Forelimb muscle (tissue), 1 donor: ENCODE results near the gene PIGX. TPM values are rescaled to one million over a fixed set of nuclear protein-coding genes. Genes with fewer than 3 reads are reported as not detected.
A peak's percentile ranks its signal among the peaks of the same experiment; 100 is the strongest.

ENCODE experiments used
- DNase-seq: peaks from one replicate; pipeline ENCODE4 v3.0.0-alpha.2; 2013; ENCODE audit warnings: low read depth
- polyA plus RNA-seq: library from polyadenylated mRNA; unstranded; fragments of 120-200 nt; gene quantifications from one replicate; pipeline ENCODE4 v1.2.1, GENCODE V29; 2013; ENCODE audit not compliant: insufficient read length

Gene PIGX
- polyA plus RNA-seq: 16.6 TPM

DNA sequence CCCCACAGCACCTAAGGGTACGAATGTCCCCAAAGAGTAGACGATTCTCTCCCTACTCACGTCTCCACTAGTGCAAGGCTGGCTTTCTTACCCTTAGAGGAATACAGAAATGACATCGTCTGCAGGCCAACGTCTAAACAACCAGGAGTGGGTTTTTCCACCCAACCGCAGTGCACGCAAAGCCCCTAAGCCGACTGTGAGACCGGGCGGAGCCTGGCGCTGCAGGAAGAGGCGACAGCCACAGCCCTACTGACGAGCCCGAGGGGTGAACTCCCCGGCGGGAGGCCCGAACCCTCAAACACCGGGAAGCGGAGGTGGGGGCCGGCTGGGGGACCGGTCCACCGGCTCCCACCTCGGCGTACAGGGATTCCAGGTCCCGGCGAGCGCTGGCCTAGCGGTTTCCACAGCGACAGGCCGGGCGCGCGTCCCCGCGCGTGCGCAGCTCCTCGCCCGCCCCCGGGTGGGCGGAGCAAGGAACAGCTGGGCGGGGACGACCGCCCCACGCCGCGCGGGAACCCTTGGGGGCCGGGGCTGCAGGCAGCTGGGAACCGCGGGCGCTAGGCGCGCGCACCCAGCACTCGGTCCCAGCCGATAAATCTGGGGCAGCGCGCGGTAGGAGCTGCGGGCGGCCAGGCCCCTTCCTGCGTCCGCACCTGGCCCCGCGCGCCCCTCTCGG, at the start of gene PIGX, which contains the start of gene CEP19:
Gene PIGX, plus strand, starts transcription at position 540 of the 676 bp plus-strand sequence.
Gene CEP19, minus strand, starts transcription at position 413 of the 676 bp plus-strand sequence. CDS start 3,593 bp downstream, outside the sequence.
- peak; percentile 65 for DNase-seq

- DNase-seq: no peak
Measured at GRCh38 chr3:196662711-196663571, 49.2 kb upstream of the PIGX start.

GRCh38 chr3:196666001-196666867, 45.9 kb upstream of the PIGX start:
- no peak for DNase-seq

DNA sequence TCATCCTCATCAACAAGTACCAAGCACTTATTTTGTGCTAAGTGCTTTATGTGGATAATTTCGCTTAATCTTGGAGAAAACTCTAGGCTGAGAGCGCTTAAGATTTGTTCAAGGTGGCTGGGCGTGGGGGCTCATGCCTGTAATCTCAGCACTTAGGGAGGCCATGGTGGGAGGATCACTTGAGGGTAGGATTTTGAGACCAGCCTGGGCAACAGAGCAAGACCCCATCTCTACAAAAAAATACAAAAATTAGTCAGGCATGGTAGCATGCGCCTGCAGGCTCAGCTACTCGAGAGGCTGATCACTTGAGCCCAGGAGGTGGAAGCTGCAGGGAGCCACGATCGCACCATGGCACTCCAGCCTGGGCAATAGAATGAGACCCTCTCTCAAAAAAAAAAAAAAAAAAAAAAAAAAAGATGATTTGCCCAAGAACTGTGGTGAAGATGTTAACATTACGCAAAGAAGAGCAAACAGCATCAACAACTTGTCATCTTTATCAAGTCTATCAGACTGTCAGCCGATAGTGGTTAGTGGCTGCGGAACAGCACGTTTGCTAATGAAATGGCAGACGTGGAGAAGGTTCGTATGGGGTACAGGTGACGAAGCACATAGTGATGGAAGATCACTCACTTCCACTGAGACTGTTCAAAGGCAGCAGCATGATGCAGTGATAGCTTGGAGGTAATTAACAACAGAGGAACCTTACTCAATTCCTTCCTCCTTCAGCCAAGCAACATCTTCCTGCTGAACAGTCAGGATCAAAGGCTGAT, 44.9 kb upstream of the PIGX start:
- no peak for DNase-seq

- no peak for DNase-seq
Measured at GRCh38 chr3:196670339-196670738, 41.8 kb upstream of the PIGX start.

DNA sequence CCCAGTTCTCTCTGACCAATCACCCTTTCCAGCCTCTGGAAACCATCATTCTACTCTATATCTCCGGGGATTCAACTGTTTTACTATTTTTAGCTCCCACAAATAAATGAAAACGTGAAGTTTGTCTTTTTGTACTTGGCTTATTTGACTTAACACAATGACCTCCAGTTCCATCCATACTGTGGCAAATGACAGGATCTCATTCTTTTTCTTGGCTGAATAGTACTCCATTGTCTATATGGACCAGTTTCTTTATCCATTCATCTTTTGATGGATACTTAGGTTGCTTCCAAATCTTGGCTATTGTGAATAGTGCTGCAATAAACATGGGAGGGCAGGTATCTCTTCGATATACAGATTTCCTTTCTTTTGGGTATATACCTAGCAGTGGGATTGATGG, 38.5 kb upstream of the PIGX start:
- DNase-seq: no peak

DNA sequence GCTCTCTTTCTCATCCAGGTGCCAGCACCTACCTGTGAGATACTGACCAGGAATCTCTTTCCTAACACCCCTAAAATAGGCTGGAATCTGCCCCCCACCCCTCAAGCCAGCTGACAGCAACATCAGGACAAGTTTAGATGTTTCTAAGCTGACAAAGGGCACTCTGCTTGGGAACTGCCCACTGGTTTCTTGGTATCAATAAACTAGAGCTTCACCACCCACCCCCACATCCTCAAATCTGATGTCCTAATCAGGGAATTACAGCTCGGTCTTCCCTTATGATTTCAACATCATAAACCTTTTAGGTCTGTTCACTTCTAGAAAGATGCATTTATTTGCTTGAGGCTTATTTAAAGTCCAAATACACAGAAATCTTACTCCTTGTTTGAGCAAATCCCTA, 34.8 kb upstream of the PIGX start:
- DNase-seq: no peak

DNA sequence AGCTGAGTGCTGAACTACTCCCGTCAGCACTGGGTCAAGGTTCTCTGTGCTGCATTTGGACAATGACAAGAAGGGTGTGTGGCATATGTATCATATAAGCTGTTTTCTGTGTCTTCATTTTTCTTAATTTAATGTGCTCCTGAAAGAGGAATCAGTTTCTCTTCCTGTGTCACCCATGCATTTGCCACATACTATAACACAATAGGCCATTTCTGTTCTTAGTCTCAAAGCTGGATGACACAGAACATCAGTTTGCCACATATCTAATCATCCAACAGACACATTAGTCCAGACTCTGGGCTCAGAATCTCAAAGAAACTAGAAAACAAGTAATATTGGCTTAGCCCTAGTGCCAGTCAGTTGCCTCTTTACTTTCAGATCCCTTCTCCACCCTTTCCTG, 34.2 kb upstream of the PIGX start:
- DNase-seq: no peak

DNA sequence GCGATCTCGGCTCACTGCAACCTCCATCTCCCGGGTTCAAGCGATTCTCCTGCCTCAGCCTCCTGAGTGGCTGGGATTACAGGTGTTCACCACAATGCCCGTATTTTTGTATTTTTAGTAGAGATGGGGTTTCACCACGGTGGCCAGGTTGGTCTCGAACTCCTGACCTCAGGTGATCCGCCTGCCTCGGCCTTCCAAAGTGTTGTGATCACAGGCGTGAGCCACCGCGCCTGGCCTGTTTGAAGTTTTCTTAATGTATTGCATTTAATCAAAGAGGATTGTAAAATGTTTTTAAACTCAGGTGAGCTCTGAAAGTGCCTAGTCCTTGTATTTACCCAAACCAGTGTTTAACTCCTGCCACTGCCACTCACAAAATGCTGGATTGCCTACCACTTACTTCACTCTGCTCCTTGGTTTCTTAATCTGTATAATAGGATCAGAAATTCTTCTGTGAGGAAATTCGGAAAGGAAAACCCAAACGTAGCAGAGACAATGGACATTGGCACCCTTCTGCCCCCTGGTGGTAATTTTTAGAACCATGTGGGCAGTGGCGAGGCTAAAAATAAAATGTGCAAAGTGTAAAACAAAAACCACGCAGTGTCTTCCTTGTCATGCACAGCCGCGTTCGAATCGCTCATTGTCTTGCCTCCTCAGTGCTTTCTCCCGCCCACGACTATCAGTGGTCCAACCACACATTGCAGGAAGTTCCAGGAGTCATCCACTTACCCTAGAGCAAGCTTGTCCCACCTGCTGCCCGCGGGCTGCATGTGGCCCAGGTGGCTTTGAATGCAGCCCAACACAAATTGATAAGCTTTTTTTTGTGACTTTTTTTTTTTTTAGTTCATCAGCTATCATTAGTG, 27.4 kb upstream of the PIGX start:
- DNase-seq: peak; percentile 47

GRCh38 chr3:196686436-196686835, 25.7 kb upstream of the PIGX start:
- no peak for DNase-seq

DNA sequence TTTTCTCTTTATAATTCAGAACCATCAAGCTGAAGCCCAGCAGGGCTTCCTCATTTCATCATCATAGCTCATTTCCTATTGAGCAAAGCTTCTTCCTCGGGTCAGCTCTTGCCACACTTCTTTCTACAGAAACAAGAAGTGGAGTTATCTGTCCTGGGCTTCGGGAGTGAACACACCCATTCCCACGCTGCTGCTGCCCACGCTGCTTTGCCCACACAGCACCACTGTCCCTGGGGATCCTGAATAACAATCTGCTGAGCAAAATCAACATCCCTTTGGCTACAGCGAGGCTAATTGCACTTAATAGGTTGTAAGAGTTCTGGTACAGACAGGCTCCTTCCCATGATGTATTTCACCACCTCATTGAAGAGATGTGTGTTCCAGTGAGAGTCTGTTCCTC, 23.8 kb upstream of the PIGX start:
- no peak for DNase-seq

- DNase-seq: no peak
Measured at GRCh38 chr3:196689941-196690660, 22.1 kb upstream of the PIGX start.

DNA sequence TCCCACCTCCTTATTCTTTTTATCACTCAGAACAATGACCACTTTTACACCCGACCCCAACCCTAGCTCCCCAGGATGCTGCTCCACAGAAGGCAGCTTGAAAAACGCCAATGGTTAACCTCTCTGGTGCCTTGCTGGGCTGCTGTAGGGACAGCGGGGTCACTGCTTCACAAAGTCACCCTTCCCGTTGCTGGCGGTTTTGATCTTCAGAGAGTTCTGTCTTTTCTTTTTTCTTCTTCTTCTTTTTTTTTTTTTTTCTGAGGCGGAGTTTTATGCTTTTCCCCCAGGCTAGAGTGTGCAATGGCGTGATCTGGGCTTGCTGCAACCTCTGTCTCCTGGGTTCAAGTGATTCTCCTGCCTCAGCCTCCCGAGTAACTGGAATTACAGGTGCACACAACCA, 20.8 kb upstream of the PIGX start:
- DNase-seq: no peak

- DNase-seq: no peak
Measured at GRCh38 chr3:196694202-196694638, 18.0 kb upstream of the PIGX start.

- DNase-seq: no peak
Measured at GRCh38 chr3:196694941-196695848, 17.0 kb upstream of the PIGX start.

DNA sequence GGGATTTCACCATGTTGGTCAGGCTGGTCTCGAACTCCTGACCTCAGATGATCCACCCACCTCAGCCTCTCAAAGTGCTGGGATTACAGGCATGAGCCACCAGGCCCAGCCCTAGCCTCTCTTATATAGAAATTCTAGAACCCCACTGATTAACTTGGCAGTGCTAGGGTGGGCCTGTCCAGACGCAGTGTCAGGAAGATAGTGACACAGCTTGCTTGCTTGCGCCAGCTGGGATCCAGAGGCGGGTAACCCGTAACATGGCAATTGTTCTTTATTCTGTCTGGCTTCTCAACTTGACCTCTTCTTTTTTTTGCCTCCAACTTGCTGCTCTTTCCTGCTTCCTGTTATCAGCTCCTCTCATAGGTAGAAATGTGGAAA, 16.3 kb upstream of the PIGX start:
- DNase-seq: no peak

- no peak for DNase-seq
Measured at GRCh38 chr3:196697270-196697669, 14.9 kb upstream of the PIGX start.

- DNase-seq: no peak
Measured at GRCh38 chr3:196699749-196700148, 12.4 kb upstream of the PIGX start.
